Epithelial cell of proximal tubule (primary cell): ENCODE measurements around the gene DZIP3. TPM values are rescaled to one million over a fixed set of nuclear protein-coding genes. Genes with fewer than 3 reads are reported as not detected.

Experiments used
- DNase-seq: peaks from one replicate; pipeline ENCODE4 v3.0.0-alpha.2; 2011; ENCODE audit warnings: low read depth
- H3K4me3 ChIP-seq: 2 replicates; pipeline ENCODE4 v1.5.1; 2011; ENCODE audit warnings: low read depth, mild to moderate bottlenecking, low read length
- CTCF ChIP-seq: conservative IDR thresholded peaks from 2 replicates; pipeline ENCODE4 v1.5.1; 2012; ENCODE audit warnings: low read depth, mild to moderate bottlenecking, low read length
- total RNA-seq: library from RNA; depleted of rRNA; stranded (reverse); fragments of >200 nt; gene quantifications from 2 replicates; pipeline ENCODE4 v1.2.3, GENCODE V29; 2015

DZIP3 gene
- total RNA-seq, 1 donor from 2014 or later = 6.3 TPM

DNA sequence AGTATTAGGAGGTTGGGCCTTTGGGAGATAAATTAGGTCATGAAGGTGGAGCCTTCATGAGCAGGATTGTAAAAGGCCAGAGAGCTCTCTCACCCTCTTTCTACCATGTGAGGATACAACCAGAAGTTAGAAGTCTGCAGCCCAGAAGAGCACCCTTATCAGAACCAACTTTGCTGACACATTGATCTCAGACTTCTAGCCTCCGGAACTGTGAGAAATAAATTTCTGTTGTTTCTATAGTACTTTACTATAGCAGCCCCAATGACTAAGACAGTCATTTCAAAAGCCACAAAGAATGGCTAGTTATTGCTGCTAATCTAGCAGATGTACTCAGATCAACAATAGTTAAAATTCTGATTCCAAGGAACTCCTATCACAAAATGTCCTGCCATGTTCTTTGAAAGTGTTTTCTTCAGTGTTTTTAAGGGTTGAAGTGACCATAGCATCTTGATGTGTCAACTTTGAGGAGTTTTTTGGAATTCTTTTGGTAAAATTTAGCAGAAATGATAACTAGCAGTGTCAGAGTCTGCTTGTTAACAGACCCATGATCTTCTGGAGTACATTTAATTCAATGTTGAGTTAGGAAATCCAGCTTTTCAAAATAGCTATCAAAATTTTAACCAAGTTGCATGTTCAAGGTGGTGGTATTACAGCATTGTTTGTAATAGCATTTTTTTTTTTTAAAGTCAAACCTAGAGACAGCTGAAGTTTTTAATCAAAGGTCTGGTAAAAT, 10.3 kb downstream of the DZIP3 start:
- no peak overlapping the region for H3K4me3 ChIP-seq
- no peak for DNase-seq
- no peak for TF ChIP-seq CTCF

DNA sequence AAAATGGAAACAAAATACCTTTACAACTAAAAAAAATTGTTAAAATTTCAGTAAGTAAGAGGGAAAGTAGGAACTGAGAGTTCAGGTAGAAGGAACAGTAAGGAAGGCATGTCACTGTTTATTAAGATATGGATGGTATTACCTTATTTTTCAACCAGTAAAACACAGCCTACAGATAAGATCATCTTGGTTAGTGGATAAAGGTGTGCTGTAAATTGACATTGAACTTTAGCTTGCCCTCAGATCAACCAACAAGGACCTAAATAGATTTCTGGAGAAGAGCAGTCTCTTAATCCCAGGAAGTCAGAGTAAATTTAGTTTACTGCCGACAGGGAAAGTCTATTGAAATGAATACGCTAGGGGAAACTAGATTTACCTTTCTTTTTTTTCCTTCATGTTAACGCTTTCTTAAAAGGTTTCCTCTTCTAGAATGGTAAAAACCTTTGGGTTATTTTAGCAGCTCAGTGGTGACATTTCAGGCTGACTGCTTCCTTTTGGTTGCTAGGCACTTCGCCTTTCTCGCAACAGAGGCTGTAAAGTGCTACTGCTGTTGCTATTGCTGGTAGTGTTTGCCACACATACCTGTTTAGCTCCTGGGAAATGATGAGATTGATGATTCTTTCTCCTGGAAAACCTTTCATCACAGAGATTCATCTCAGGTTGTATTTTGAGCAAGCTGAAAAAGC, 12.9 kb downstream of the DZIP3 start:
- no peak for TF ChIP-seq CTCF
- H3K4me3 ChIP-seq = no peak overlapping the region
- DNase-seq = no peak

- H3K4me3 ChIP-seq = no peak overlapping the region
- TF ChIP-seq CTCF = no peak
- DNase-seq = no peak
These were observed 13.4 kb downstream of the DZIP3 start for GRCh38 chr3:108602935-108603294.

- no peak for TF ChIP-seq CTCF
- DNase-seq = no peak
- H3K4me3 ChIP-seq = no peak overlapping the region
These were observed 14.2 kb downstream of the DZIP3 start for GRCh38 chr3:108603691-108604090.

DNA sequence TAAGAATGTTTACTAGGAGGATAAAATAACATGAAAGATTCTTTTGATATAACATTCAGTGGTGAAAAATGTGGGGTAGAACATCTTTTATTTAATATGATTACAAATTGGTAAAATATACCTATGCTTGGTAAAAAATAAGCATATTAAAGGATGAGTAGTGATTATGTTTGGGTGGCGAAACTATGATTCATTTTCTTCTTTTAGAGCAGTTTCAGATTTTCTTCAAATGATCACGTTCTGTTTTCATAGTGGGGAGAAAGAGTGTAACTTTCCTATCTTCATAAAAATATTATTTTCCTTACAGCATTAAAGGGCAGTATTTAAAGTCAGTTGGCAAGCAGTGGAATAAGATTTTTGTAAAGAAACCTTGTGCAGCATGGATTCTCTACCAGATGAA, 15.5 kb downstream of the DZIP3 start:
- no peak for DNase-seq
- no peak for TF ChIP-seq CTCF
- H3K4me3 ChIP-seq = no peak overlapping the region

DNA sequence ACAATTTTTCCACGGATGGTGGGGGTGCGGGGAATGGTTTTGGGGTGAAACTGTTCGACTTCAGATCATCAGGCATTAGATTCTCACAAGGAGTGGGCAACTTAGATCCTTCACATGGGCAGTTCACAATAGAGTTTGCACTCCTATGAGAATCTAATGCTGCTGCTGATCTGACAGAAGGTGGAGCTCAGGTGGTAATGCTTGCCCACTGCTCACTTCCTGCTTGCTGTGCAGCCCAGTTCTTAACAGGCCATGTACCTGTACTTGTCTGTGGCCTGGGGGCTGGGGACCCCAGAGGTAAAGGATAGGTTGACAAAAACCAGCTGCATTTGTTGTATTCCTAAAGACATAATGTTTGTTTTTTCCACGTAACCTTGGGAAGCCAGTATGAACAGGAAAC, 16.0 kb downstream of the DZIP3 start:
- DNase-seq = no peak
- no peak for TF ChIP-seq CTCF
- no peak overlapping the region for H3K4me3 ChIP-seq

- DNase-seq = no peak
- no peak overlapping the region for H3K4me3 ChIP-seq
- TF ChIP-seq CTCF = no peak
These were observed 19.2 kb downstream of the DZIP3 start for GRCh38 chr3:108608750-108609149.
